ENCODE measurements around the gene CAMTA1.
A peak's percentile ranks its signal among the peaks of the same experiment; 100 is the strongest.
"Not testable (repeated sequence)": the region's sequence is repeated elsewhere in the genome, so short reads cannot be mapped to it uniquely, and the experiment has no call there.

The CAMTA1 gene

DNA sequence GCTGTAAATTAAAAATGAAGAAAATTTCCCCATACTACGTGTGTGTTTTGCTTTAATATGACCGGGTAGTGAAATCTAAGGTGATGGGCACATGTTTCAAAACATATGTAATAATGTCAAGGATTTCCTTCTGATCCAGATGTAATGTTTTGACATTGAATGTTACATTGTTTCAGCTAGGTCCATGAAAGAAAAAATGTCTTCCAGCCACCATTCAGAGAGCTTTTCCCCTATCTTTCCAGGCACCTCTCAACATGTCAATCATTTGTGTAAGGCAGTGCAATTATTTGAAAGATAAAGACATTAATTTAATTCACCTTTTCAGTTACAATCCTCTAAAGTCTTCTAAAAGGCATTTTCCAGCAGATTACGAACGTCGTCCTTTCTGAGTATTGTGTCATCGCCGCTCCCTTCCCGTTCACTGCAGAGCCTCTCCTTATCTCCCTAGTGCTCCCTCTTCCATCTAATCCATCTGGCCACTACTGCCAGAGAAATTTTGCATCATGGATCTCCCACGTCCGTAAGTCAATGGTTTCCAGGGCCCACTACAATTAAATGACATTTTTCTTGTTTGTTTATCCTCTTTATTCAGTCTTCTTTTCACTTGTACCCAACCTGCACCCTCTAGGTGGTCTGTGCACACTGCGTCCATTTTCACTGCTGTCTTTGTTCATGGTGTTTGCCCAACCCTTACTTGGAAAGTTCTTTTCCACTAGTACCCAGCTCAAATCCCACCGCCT lies 984.6 kb downstream of the CAMTA1 start:
- DNase-seq (ENCODE audit: low read depth in 2 of 2): no peak

DNA sequence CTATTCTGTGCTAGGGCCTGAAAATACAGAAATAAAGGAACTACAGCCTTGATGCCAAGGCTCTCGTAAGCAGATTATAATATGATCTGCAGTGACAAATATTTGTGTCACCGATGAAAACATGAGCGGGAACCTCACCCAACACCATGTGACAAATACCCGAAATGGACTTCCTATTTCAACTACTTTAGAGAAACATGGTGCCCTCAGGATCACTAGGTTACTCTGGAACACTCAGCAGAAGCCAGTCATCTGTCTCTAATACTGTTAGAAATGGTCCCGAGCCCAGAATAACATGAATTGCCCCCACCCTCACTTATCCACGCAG lies 985.4 kb downstream of the CAMTA1 start:
- DNase-seq (ENCODE audit: low read depth in 2 of 2): no peak

DNA sequence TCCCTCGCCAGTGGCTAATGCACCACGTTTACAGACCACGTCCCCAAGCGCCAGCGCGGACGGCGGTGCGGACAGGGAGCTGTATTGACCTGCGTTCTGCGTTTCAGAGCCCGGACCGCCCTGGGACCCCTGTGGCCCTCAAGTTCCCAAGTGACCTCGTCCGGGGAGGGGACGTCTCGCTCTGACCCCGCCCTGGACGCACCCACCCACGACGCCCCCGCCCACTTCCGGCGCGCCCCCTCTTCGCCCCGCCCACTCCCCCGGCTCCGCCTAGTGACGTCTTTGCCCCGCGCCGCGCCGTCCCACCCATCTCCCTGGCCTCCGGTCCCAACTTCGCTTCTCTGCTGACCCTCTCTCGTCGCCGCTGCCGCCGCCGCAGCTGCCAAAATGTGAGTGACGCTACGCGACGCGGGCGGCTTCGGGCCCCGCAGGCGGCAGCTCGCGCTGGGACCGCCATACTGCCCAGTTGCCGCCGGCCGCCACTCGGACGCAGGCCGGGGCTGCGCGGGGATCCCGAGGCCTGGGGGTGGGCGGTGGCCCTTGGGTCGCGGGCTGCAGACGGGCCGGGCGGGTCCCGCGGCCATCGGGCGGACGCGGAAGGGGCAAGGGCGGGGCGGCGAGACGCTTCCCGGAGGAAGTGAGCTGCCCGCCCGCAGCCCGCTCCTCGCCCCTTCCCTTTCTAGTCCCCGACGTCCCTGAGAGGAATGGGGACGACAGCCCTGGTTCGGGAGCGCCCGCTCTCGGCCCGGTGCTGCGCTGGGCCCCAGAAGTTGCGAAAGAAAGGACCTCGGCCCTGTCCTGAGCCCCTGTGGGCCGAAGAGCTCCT lies 986.0 kb downstream of the CAMTA1 start, which contains the start of gene VAMP3:
VAMP3 (plus strand) TSS at position 300 of the 826 bp plus-strand sequence; CDS start at position 388, 88 bp downstream.
- peak; percentile 67 to 88 for DNase-seq (ENCODE audit: low read depth in 2 of 2)

DNA sequence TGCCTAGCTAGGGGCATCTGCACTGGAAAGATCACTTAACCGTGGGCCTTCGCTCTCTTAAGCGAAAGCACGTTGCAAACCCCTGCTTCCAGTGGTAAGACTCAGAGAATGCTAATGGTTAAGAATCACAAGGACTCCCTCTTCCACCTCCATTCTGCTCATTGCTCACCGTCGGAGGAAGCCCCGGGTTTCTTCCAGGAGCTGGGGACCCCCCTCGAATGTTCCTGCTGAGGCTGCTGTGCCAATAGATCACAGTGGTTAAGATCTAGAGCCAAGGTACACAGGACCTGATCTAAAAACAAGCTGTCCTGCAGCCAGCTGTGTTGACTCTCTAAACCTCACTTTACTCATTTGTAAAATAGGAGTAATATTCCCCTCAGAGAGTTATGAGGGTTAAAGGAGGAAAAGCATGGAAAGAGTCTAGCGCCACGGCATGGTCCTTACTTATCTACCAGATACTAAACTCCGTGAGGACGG lies 986.6 kb downstream of the CAMTA1 start:
- no peak for DNase-seq (ENCODE audit: low read depth in 2 of 2)

DNA sequence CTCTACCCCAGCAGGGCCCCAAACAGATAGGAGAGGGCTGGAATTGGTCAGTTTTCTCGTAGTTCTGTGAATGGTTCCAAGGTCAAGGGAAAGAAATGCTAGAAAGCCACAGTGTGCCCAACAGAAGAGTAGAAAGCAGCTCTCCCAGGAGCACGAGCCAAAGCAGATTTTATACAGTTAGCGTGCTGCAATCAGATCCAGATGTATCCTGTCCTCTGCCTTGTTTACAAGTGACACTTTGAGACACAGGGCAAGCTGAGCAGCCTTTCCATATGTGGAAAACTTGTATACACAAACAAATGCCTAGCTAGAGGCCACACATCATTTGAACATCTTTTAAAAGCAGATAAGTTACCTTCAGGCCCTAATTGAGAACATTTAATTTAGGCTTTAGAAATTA lies 992.3 kb downstream of the CAMTA1 start:
- no peak for DNase-seq (ENCODE audit: low read depth in 2 of 2)

DNA sequence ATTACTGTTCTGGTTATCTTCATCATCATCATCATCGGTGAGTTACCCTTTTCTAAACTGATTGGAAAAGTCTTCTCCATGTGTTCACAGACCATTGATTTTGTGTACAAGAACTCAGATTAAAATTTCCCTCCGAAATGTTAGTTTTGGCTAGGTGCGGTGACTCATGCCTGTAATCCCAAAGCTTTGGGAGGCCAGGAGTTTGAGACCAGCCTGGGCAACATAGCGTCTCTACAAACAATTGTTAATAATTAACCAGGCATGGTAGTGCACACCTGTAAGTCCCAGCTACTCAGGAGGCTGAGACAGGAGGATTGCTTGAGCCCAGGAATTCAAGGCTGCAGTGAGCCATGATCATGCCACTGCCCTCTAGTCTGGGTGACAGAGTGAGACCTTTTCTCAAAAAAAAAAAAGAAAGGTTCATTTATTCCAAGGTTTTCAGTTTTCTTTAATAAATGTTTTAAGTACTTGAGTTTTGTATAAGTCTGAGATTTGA lies 992.9 kb downstream of the CAMTA1 start:
- DNase-seq (ENCODE audit: low read depth in 2 of 2): no peak

DNA sequence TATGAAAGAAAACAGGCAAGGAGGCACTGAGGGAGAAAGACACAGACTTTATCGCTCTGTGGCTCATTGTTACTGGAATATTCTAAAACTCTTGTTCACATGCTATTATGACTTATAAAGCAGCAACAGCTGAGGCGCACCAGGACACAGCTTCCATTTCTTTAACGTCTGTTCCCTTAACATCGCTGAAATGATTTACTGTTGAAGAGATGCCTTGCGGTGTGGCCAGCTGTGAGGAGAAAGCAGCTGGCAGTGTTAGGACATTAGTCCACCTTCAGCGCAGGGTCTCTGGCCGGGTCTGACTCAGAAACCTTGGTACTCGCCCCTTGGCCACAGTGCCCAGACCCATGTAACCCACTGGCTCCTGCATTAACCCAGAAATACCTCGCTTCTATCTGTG lies 995.7 kb downstream of the CAMTA1 start:
- no peak for DNase-seq (ENCODE audit: low read depth in 2 of 2)

DNA sequence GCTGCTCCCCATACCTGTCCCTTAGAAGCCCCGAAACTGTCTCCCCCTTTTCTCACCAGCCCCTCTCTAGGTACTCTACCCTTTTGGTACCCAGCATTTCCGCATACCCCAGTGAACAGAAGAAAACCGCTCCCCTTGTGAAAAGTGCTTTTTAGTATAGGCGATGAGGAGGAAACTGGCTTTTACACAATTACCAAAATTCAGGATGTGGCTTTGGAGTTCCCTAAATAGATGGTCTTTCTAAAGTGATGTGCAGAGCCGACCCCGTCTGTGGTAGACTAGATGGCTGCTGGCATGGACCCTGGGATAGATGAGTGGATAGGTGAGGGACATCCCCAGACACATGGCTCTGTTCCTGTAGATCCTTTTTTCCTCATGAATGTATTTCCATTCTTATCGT lies 996.2 kb downstream of the CAMTA1 start:
- no peak for DNase-seq (ENCODE audit: low read depth in 2 of 2)

DNA sequence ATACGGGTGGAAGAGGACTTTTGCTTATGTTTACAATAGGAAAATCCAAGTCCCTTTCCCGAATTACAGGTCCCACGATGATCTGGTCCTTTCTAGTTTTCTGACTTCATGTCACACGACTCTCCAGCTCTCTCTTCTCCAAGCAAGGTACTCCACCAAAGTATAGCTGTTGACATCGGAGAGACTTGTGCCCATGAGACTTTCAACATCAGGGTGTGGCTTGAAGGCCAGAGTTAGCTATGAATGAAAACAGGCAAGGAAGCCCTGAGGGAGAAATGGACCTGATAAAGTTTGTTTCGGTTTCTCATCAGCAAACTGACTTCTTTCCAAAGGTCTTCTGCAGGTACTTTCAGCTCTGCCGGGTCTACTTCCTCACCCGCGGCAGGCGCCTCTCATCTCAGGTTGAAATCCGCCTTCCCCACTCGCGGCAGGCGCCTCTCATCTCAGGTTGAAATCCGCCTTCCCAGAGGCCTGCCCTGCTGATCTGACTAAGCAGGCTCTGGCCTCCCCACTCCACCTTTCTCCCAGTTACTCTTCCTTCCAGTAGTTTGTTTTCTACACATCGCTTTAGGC lies 996.8 kb downstream of the CAMTA1 start:
- no peak for DNase-seq (ENCODE audit: low read depth in 2 of 2)

DNA sequence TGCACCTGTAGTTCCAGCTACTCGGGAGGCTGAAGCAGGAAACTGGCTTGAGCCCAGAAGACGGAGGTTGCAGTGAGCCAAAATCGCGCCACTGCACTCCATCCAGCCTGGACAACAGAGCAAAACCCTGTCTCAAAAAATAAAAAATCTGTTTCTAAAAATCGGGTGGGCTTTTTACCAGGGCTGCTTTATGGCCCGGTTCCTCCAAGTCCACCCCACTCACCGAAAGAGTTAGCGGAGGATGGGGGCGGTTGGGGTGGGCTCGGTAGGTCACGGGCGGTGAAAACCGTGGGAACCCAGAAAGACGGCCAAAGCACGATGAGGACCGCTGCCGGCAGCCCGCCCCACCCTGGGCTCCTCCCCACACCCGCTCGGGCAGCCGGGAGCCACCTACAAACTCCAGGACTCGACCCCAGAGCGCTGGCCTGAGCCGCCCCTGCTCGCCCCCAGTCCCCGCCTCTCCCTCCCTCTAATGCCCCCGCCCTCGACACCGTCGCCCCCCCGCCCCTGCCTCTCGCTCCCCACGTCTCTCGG lies 998.0 kb downstream of the CAMTA1 start:
- peak in 1 of 2 donors; percentile 14 for DNase-seq (ENCODE audit: low read depth in 2 of 2)

DNA sequence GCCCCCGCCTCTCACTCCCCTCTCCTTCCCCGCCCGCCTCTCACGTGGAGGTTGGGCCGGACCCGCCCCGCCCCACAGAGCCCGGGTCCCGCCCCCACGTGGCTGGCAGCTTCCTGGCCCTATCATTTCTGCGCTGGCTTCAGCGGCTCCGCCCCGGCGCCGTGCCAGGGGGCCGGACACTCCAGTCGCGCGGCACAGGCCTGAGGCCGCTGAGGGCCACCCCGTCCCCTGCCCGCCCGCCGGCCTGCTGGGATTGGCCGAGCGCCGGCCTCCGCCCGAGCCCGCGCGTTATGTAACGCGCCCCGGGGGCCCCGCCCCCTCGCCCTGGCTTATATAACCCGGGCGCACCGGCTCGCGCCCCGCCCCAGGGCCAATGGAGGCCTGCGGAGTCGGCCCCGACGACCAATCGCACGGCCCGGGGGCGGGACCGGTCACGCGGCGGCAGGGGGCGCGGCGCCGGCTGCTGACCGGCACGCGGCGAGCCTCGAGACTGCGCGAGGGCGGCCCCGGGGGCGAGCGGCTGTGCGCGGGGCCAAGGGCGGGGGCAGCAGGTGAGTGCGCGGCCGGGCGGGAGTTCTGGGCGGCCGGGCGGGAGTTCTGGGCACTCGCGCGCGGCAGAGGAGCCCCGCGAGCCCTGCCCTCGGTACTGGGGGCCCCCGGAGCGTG lies 998.7 kb downstream of the CAMTA1 start, which contains the start of gene PER3:
PER3 (plus strand) TSS at position 466 of the 666 bp plus-strand sequence. CDS start 587 bp downstream, outside the sequence.
- peak; percentile 81 to 85 for DNase-seq (ENCODE audit: low read depth in 2 of 2)

DNA sequence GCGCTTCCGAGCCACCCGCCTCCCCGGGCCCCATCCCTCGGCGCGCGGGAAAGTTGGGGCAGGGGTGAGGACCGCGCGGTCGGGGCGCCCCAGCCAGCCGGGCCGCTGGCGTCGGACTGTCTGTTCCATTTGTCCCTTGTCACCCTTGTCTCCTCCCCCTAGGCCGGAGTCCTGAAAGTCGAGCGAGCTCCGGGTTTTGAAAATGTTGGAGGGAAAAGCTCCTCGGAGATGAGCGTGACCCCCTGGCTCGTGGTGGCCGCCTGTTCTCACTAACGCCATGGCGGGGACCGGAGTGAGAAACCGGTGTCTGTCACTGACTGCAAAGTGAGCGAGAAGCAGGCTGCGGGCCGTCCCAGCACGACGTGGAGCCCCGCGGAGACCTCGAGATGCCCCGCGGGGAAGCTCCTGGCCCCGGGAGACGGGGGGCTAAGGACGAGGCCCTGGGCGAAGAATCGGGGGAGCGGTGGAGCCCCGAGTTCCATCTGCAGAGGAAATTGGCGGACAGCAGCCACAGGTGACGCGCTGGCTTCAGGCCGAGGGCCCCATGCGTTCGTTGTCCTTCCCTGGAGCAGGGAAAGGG lies 999.3 kb downstream of the CAMTA1 start:
- DNase-seq (ENCODE audit: low read depth in 2 of 2): no peak

DNA sequence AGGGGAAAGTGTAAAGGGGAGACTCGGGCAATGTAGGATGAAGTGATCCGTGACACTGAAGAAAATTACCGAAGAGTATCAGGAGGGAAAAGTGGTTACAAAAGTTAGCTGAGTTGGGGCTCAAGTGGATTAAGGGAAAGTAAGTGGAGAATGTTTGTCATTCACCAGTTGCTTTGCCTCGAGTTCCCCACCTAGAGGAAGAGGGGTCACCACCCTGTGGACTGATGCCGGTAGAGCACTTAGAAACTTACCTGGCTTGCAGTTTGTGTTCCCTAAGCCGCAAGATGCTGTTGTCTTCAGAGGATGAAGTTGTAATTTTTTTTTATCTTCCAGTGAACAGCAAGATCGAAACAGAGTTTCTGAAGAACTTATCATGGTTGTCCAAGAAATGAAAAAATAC lies 999.9 kb downstream of the CAMTA1 start:
- no peak for DNase-seq (ENCODE audit: low read depth in 2 of 2)

DNA sequence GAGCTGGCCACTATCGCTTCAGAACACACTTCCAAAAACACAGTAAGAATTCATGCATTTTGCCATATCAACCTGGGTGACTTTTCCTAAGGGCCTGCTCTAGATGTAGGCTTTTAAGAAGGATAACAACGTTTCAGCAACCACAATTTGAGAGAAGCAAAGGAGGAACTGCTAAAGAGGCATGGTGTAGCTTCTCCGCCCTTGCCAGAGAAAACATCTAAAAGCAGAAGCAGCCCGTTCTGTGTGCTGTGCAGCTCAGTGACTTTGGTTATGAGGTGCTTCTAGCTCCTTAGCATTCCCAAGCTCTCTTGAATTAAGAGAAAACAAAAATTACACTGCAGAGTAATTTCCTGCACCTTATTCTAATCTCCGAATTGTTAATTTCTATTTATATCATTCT lies 1001.5 kb downstream of the CAMTA1 start:
- no peak for DNase-seq (ENCODE audit: low read depth in 2 of 2)

DNA sequence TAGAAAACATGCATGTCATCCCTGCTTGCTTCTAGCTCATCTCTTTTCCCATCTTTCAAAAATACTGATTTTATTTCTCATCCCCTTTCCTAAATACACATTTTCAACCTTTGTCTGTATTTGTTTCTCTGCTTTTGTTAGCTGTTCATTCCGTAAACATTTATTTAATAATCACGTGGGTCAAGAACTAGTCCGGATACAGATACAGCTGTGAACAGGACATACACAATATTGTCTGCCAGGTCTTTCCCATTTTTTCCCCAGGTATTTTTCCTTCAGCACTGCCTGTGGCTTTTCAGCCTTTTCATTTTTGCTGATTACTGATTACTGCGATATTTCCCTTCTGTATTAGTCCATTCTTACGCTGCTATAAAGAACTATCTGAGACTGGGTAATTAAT lies 1004.6 kb downstream of the CAMTA1 start:
- no peak for DNase-seq (ENCODE audit: low read depth in 2 of 2)

DNA sequence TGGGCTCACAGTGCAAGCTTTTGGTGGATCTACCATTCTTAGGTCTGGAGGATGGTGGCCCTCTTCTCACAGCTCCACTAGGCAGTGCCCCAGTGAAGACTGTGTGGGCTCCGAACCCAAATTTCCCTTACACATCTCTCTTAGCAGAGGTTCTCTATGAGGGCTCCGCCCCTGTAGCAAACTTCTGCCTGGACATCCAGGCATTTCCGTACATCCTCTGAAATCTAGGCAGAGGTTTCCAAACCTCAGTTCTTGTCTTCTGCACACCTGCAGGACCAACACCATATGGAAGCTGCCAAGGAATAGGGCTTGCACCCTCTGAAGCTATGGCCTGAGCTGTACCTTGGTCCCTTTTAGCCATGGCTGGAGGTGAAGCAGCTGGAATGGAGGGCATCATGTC lies 1005.8 kb downstream of the CAMTA1 start:
- not testable (repeated sequence) for DNase-seq (ENCODE audit: low read depth in 2 of 2)

DNA sequence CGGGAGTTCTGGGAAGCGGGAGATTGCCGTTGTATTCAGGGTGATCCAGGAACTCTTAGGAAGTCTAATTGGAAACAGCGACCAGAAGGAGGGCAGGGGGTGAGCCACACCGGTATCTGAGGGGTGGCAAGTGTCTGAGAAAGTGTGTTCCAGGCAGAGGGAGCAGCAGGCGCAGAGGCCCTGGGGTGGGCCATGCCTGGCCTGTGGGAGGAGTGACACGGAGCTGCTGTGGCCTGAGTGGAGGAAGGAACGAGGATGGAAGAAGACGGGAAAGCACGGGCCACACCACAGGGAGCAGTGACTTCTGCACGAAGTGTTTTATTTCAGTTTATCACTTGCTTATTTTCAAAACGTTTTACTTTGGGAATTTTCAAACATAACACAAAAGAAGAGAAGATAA lies 1010.2 kb downstream of the CAMTA1 start:
- DNase-seq (ENCODE audit: low read depth in 2 of 2): no peak

DNA sequence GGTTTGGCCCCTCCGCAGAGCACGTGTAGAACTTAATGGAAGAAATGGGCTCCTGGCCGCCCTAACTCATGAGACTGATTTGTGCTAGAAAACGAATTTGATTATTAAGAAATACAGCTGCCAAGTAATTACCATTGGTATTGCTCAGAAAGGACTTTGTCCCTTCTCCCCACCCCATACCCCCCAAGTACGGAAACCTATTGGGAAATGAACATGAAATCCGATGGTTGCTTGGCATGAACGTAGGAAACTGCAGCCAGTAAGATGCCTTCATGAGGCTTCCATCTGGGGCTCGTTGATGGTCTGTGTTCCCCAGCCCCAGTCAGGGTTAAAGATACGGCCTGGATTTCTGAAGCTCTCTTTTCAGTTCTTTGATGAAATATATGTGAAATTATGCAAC lies 1020.2 kb downstream of the CAMTA1 start:
- DNase-seq (ENCODE audit: low read depth in 2 of 2): no peak

DNA sequence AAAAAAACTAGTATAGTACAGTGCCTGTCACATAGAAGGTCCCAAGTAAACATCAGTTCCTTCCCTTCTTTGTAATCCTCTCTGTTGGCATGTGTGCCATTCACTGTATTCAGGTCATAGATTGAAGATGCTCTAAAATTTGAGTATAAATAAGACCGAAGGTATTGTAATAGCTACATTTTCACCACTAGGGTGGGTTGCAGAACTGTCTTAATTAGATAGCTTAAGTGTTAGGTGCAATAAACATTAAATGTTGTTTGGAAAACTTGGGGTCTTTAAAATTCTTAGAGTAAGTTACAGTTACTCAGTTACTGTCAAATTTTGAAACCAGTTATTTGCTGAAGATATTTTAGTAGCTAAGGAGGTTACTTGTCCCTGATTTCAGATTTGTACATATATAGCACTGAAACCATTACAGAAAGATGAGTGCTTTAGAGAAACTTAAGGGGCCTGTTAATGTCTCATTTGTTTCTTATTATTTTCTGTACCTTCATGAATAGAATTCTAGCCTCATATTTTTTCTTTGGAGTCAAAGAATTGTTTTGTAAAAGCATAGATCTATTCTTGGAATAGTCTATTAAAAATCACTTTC lies 1023.1 kb downstream of the CAMTA1 start:
- no peak for DNase-seq (ENCODE audit: low read depth in 2 of 2)

DNA sequence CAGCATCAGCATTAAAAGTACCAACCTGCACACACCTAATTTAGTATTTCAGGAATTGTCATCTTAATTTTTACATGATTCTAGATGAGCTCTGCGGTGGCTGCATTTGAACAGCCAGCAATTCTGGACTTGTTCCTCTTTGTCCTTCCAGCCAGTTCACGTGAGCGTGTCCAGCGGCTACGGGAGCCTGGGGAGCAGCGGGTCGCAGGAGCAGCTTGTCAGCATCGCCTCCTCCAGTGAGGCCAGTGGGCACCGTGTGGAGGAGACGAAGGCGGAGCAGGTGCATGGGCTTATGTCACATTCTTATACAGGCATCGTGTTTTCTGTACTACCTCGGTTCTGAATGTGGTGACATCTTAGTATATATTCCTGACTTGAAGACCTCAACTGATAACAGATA lies 1024.5 kb downstream of the CAMTA1 start:
- no peak for DNase-seq (ENCODE audit: low read depth in 2 of 2)

DNA sequence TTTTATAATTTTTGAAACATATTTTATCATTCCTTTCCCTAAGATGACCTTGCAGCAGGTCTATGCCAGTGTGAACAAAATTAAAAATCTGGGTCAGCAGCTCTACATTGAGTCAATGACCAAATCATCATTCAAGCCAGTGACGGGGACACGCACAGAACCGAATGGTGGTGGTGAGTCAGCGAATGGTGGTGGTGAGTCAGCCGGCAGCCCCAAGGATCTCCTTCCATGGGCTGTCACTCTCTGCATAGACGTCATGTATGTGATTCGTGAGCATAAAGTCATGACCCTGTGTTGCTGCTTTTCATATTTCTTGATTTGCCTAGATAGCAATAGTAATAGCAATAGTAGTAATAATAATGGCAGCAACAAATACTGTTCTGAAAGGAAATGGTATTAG lies 1025.1 kb downstream of the CAMTA1 start:
- DNase-seq (ENCODE audit: low read depth in 2 of 2): no peak
